HG03196 (cell line): ENCODE results near the gene HBG1.
"Not testable (repeated sequence)": the region's sequence is repeated elsewhere in the genome, so short reads cannot be mapped to it uniquely, and the experiment has no call there.

Experiments used
- ATAC-seq: cut with Tn5 transposase; IDR thresholded peaks from one replicate; pipeline ENCODE4 v1.9.1; 2021; ENCODE audit not compliant: unreplicated experiment

HBG1 gene

DNA sequence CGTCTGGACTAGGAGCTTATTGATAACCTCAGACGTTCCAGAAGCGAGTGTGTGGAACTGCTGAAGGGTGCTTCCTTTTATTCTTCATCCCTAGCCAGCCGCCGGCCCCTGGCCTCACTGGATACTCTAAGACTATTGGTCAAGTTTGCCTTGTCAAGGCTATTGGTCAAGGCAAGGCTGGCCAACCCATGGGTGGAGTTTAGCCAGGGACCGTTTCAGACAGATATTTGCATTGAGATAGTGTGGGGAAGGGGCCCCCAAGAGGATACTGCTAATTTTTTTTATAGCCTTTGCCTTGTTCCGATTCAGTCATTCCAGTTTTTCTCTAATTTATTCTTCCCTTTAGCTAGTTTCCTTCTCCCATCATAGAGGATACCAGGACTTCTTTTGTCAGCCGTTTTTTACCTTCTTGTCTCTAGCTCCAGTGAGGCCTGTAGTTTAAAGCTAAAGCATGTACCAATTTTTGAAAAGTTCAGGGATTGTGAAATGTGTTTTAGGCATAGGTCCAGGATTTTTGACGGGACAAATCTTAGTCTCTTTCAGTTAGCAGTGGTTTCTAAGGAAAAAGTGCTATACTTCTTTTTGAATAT is at the start of gene HBG1:
HBG1 (minus strand) TSS at position 51 of the 590 bp plus-strand sequence. CDS start 53 bp downstream, outside the sequence.
- ATAC-seq = not testable (repeated sequence)

GRCh38 chr11:5298451-5298850 is 48.8 kb upstream of the HBG1 start:
- no peak for ATAC-seq

GRCh38 chr11:5297721-5298323 is 48.2 kb upstream of the HBG1 start:
- ATAC-seq = no peak

GRCh38 chr11:5294342-5294995 is 44.8 kb upstream of the HBG1 start:
- ATAC-seq = not testable (repeated sequence)

DNA sequence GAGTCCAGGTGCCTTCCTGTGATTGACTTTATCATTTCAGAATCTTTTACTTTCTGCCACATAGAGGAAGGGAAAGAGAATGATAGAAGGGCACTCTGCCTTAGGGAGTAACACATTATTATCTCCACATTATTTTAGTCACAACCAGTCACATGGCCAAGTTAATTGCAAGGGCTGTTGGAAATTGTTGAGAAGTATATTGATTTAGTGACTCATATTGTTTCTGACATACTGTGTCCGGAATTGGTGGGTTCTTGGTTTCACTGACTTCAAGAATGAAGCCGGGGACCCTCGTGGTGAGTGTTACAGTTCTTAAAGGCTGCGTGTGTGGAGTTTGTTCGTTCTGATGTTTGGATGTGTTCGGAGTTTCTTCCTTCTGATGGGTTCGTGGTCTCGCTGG is 43.4 kb upstream of the HBG1 start:
- no peak for ATAC-seq

DNA sequence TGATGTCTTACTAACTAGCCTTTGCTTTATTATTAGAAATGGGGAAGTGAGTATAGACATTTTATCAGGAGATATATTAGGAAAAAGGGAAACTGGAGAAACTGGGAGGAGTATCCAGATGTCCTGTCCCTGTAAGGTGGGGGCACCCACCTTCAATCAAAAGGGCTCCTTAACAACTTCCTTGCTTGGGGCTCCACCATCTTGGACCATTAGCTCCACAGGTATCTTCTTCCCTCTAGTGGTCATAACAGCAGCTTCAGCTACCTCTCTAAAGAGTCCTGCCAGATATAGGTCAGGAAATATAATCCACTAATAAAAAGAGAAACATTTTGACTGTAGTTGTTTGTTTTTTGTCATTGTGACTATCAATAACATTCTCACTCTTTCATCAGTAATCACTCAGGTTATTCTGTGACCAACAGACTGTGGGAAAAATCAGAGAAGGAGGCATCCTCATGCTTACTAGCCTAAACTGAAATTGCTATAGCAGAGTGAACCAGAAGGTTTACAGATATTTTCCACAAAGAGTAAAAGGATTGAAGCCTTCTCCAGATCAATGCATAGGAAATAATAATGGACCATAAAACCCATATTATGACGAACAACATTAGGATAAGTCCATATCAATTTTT is 41.7 kb upstream of the HBG1 start:
- ATAC-seq = peak; percentile 91

DNA sequence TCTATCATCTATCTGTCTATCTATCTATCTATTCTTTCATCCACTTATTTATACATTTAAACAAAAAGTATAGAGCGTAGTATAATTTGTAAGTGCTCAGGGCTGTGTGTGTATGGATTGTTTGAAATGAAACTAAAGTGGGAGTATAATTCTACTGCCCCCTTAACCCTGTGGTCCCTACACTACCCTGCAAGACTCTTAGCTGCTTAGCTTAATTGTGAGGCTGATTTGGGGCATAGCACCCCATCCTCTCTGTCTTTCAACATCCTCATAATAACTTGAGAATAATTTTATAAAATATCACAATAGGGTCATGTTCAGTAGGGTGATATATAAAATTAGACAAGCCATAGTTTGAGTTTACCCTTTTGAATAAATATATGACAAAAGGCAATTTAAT is 40.4 kb upstream of the HBG1 start:
- no peak for ATAC-seq

DNA sequence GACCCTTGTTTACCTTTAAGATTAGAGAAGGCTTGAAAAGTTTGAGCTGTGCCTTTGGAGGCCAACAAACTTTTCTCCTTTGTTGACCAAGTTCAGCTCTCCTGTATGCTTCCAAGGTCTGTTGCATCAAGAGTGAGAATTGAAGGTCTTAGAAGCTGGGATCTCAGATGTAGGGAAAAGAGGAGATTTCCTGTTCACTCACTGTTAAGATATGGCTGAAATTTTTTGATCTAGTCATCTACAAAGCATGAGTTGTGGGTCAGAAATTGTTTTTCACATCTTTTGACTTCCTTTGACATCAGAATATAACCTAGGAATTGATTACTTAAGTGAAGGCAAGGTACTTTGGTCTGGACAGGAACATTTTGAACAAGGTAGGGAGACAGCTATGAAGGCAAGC is 40.0 kb upstream of the HBG1 start:
- no peak for ATAC-seq

DNA sequence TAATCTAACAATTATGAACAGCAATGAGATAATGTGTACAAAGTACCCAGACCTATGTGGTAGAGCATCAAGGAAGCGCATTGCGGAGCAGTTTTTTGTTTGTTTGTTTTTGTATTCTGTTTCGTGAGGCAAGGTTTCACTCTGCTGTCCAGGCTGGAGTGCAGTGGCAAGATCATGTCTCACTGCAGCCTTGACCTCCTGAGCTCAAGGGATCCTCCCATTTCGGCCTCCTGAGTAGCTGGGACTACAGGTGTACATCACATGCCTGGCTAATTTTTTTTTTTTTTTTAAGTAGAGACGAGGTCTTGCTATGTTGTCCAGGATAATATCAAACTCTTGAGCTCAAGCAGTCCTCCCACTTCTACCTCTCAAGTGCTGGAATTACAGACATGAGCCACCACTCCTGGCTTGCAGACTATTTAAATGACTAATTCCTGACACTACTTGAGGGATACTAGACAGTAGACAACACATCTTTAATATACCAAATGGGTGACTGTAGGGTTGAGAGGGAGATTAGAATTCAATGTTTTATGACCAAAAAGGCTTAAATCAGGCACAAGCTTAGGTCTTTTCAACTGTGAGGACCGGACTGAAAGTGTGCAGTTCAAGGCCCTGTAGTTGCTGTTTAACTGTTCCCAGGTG is 39.4 kb upstream of the HBG1 start:
- no peak for ATAC-seq

DNA sequence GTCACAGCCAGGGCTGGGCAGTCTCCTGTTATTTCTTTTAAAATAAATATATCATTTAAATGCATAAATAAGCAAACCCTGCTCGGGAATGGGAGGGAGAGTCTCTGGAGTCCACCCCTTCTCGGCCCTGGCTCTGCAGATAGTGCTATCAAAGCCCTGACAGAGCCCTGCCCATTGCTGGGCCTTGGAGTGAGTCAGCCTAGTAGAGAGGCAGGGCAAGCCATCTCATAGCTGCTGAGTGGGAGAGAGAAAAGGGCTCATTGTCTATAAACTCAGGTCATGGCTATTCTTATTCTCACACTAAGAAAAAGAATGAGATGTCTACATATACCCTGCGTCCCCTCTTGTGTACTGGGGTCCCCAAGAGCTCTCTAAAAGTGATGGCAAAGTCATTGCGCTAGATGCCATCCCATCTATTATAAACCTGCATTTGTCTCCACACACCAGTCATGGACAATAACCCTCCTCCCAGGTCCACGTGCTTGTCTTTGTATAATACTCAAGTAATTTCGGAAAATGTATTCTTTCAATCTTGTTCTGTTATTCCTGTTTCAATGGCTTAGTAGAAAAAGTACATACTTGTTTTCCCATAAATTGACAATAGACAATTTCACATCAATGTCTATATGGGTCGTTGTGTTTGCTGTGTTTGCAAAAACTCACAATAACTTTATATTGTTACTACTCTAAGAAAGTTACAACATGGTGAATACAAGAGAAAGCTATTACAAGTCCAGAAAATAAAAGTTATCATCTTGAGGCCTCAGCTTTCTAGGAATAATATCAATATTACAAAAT is 38.6 kb upstream of the HBG1 start:
- no peak for ATAC-seq

- no peak for ATAC-seq
Observed at GRCh38 chr11:5286901-5287300, 37.2 kb upstream of the HBG1 start.

GRCh38 chr11:5286351-5286750 is 36.7 kb upstream of the HBG1 start:
- no peak for ATAC-seq

DNA sequence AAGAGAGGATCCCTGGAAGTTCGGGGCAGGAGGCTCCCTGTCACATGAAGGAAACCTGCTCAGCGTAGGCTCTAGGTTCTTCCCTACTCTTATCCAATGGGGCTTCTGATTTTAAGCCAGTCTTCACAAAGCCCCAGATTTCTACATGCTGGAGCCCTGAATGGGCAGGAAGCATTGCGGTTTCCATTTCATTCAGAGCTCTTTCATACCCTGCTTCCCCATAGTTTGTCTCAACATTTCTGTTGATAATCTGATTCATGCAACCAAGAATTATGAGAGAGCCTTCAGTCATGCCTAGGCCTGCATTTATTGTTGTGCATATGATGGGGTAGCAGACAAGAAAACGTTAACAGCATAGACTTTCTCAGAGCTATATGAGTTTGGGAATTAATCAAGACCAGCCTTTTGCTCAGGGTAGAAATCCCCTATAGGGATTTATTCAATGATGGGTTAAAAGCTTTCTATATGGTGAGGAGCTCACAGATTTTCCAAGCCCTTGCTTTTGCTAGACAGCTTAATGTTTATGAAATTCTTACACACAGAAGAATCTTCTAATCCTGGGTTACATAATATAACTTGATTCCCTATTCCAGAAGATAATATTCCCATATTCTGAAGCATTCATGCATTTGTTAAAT is 36.2 kb upstream of the HBG1 start:
- ATAC-seq = no peak

GRCh38 chr11:5284637-5285036 is 35.0 kb upstream of the HBG1 start:
- ATAC-seq = no peak

DNA sequence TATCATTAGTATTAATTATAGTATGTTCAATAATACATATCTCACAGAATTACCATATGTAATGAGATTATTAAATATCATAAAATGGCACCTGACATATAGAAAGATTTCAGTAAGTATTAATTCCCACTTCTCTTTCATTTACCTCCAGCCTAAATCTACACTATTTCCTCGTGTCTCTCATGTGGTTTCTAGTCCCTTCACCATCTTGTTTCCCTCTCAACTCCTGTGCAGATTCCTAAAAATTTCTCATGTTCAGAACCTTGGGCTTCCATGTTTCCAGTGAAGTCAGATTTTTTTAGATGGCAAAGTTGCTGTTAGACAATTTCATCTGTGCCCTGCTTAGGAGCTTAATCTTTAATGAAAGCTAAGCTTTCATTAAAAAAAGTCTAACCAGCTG is 34.2 kb upstream of the HBG1 start:
- no peak for ATAC-seq

DNA sequence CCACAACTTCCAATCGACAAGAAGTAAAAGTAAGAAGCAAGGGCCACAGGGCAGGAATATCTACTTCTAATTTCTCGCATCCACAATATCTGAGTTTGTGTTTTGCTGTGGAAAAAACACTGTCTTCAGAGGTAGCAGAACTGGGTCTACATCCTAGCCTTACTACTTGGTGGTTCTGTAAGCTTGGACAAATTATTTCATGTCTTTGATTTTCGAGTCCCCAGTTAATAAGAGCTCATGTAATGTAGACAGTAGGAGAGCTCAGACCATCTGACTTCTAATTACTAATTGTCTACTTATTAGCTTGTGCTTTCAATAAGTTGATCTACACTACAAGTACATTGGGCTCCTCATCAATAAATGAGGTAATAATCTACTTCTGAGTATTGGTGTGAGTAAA is 33.4 kb upstream of the HBG1 start:
- ATAC-seq = no peak

GRCh38 chr11:5282628-5283027 is 33.0 kb upstream of the HBG1 start:
- no peak for ATAC-seq

GRCh38 chr11:5281596-5281995 is 31.9 kb upstream of the HBG1 start:
- ATAC-seq = no peak

GRCh38 chr11:5280582-5281102 is 31.0 kb upstream of the HBG1 start:
- ATAC-seq = peak; percentile 93

DNA sequence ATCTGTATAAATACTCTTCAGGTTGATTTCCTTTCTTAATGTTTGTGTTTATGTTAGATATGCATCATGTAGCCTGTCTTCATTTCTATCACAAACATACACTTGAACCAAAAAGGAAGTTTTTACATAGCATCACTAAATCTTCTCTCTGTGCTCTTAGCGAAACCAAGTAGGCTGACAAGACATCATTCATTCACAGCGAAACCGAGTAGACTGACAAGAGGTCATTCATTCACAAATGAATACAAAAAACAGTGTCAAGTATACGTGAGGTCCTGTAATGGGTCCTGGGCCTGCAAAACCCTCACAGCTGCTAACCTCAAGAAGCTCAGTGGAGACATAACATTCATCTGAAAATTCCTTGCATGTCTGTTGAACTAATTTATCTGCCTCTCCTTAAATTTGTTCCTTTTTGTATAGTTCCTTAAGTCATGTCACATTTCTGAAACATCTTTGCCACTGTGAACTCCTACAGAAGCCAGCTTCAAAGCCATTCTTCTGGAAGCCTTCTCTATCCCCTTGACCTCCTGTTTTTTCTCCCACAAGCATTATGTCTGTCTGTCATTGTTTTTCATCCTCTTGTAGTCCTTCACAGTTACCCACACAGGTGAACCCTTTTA is 29.9 kb upstream of the HBG1 start:
- ATAC-seq = no peak
